GM10266 (cell line): ENCODE results near the gene GRAMD4.
"Not testable (repeated sequence)": the region's sequence is repeated elsewhere in the genome, so short reads cannot be mapped to it uniquely, and the experiment has no call there.

Experiments
- DNase-seq: peaks from one replicate; pipeline ENCODE4 v3.0.0; 2012; ENCODE audit errors: extremely low spot score
- CTCF ChIP-seq: IDR thresholded peaks from 2 replicates; pipeline ENCODE4 v1.5.1; 2012; ENCODE audit warnings: mild to moderate bottlenecking, low read depth; ENCODE audit not compliant: control insufficient read depth, insufficient read depth; ENCODE audit errors: missing control alignments

Gene GRAMD4

GRCh38 chr22:46617986-46618647, 2.1 kb upstream of the GRAMD4 start:
- no peak for DNase-seq
- TF ChIP-seq CTCF: no peak

- DNase-seq: no peak
Measured at GRCh38 chr22:46618667-46619066, 1.5 kb upstream of the GRAMD4 start.

GRCh38 chr22:46619240-46619829, 851 bp upstream of the GRAMD4 start:
- DNase-seq: no peak
- TF ChIP-seq CTCF: no peak

More at GRCh38 chr22:46618667-46619066, 1.5 kb upstream of the GRAMD4 start:
- TF ChIP-seq CTCF: no peak

- DNase-seq: no peak
- no peak for TF ChIP-seq CTCF
Measured at GRCh38 chr22:46620588-46621242, 529 bp downstream of the GRAMD4 start.

- DNase-seq: not testable (repeated sequence)
Measured at GRCh38 chr22:46621243-46621930, 1.2 kb downstream of the GRAMD4 start.

- no peak for DNase-seq
- TF ChIP-seq CTCF: no peak
Measured at GRCh38 chr22:46622081-46622521, 1.9 kb downstream of the GRAMD4 start.

GRCh38 chr22:46625113-46625842, 5.1 kb downstream of the GRAMD4 start:
- TF ChIP-seq CTCF: no peak
- no peak for DNase-seq
